ENCODE results near the gene NFS1.

The NFS1 gene

DNA sequence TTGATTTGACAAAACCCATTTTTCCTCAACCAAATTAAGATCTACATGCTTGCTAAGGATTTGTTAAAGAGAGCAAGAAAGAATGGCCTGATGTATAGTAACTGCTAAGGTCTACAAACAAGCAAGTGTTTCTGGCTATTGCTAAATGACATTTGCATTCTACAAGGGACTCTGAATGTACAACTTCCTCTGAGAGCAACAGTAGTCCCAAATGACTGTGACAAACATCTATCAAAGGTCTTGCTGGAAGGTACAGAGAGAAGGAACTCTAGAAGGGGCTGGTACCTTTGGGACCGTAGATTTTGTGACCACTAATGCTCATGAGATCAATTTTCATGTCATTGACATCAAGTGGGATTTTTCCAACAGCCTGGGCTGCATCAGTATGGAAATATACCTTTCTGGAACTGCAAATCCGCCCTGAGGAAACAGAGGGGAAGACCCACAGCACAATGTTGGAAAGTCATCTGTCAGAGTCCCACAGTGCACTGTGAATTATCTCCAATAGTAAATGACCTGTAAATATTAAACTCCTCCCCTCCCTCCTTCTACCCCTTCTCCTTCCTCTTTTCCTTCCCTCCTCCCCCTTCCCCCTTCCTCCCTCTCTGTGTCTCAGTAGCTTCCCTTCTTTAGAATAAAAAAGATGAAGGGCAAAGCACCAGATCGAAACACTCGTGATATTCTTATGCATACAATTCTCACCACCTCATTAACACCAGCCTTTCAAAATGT lies 18.5 kb downstream of the NFS1 start:
- no peaks in the 10 kb centered on the region for H3K27me3 ChIP-seq (ENCODE audit: low read depth, low read length)
- no peak overlapping the region for H3K9ac ChIP-seq (ENCODE audit: low read length)
- TF ChIP-seq, protein P1, sequence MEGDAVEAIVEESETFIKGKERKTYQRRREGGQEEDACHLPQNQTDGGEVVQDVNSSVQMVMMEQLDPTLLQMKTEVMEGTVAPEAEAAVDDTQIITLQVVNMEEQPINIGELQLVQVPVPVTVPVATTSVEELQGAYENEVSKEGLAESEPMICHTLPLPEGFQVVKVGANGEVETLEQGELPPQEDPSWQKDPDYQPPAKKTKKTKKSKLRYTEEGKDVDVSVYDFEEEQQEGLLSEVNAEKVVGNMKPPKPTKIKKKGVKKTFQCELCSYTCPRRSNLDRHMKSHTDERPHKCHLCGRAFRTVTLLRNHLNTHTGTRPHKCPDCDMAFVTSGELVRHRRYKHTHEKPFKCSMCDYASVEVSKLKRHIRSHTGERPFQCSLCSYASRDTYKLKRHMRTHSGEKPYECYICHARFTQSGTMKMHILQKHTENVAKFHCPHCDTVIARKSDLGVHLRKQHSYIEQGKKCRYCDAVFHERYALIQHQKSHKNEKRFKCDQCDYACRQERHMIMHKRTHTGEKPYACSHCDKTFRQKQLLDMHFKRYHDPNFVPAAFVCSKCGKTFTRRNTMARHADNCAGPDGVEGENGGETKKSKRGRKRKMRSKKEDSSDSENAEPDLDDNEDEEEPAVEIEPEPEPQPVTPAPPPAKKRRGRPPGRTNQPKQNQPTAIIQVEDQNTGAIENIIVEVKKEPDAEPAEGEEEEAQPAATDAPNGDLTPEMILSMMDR (IDR thresholded peaks at IDR 0.05; ENCODE audit: low read depth, low read length) = no peak
- no peak for TF ChIP-seq EZH2phosphoT487 (IDR thresholded peaks at IDR 0.05; ENCODE audit: low read depth)
- no peak overlapping the region for H2AFZ ChIP-seq (ENCODE audit: low read depth, low read length)
- no peaks in the 10 kb centered on the region for H4K20me1 ChIP-seq (ENCODE audit: insufficient read depth, low read length)
- peaks cover 5% of the 10 kb centered on the region for H3K36me3 ChIP-seq (replicated peaks; ENCODE audit: low read depth, low read length)
- peak overlapping the region; percentile 56 for H3K4me2 ChIP-seq (ENCODE audit: low read length)
- H3K27ac ChIP-seq (ENCODE audit: low read length) = peak overlapping the region; percentile 72
- H3K4me1 ChIP-seq (ENCODE audit: low read length) = peaks cover 13% of the 10 kb centered on the region
- peak overlapping the region; percentile 14 for H3K4me3 ChIP-seq (ENCODE audit: low read length)
- H3K79me2 ChIP-seq (ENCODE audit: low read length) = no peaks in the 10 kb centered on the region
- H3K9me3 ChIP-seq (ENCODE audit: insufficient read depth, low read length) = no peaks in the 10 kb centered on the region

DNA sequence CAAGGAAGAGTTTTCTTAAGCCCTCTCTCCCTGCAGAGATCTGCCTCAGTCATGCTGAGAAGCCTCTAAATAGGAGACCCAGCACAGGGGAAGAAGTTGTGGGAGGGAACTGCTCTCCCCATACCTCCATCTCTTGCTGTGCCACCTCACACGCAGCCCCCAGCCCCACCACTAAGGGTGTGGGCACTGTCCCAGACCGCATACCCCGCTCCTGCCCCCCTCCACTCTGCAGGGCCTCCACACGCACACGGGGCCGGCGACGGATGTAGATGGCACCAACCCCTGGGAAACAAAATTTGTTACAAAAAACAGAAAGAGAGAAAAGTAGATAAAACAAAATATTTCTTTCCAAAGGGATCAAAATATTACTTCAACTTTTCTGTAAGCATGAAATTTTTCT lies 24.2 kb downstream of the NFS1 start:
- H3K9me3 ChIP-seq (ENCODE audit: insufficient read depth, low read length) = no peaks in the 10 kb centered on the region
- no peak overlapping the region for H2AFZ ChIP-seq (ENCODE audit: low read depth, low read length)
- H3K4me3 ChIP-seq (ENCODE audit: low read length) = no peak overlapping the region
- H3K36me3 ChIP-seq (replicated peaks; ENCODE audit: low read depth, low read length) = peaks cover 20% of the 10 kb centered on the region
- H3K27ac ChIP-seq (ENCODE audit: low read length) = no peak overlapping the region
- no peak overlapping the region for H3K9ac ChIP-seq (ENCODE audit: low read length)
- no peaks in the 10 kb centered on the region for H3K27me3 ChIP-seq (ENCODE audit: low read depth, low read length)
- H3K4me2 ChIP-seq (ENCODE audit: low read length) = no peak overlapping the region
- TF ChIP-seq, protein P1 (IDR thresholded peaks at IDR 0.05; ENCODE audit: low read depth, low read length) = no peak
- TF ChIP-seq EZH2phosphoT487 (IDR thresholded peaks at IDR 0.05; ENCODE audit: low read depth) = no peak
- H3K79me2 ChIP-seq (ENCODE audit: low read length) = no peaks in the 10 kb centered on the region
- no peaks in the 10 kb centered on the region for H4K20me1 ChIP-seq (ENCODE audit: insufficient read depth, low read length)
- no peaks in the 10 kb centered on the region for H3K4me1 ChIP-seq (ENCODE audit: low read length)

DNA sequence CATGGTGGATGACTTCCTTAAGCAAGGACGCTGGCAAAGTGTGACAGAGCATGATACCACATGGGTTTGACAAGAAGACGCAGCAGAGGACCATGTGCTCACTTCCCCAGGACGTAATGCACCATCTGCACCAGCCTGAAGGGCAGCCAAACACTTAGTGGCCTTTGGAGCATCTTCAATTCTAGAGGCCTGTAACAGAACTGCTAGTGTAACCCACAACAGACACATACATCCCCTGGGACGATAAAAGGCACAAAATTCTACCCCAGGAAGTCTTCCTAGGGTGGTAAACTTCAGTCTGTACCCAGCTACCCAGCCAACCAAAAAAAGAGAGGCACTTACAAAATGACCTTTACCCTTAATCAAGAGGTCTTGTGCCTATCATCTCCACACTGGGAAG lies 25.3 kb downstream of the NFS1 start:
- Histone ChIP-seq H3K9ac (ENCODE audit: low read length) (no peak overlapping the region), H3K27me3 (ENCODE audit: low read depth, low read length) (no peaks in the 10 kb centered on the region), H3K4me2 (ENCODE audit: low read length) (no peak overlapping the region), H3K4me1 (ENCODE audit: low read length) (no peaks in the 10 kb centered on the region), H2AFZ (ENCODE audit: low read depth, low read length) (no peak overlapping the region), H3K9me3 (ENCODE audit: insufficient read depth, low read length) (no peaks in the 10 kb centered on the region), H3K79me2 (ENCODE audit: low read length) (no peaks in the 10 kb centered on the region), H3K36me3 (replicated peaks; ENCODE audit: low read depth, low read length) (peaks cover 28% of the 10 kb centered on the region), H4K20me1 (ENCODE audit: insufficient read depth, low read length) (no peaks in the 10 kb centered on the region), H3K27ac (ENCODE audit: low read length) (no peak overlapping the region), H3K4me3 (ENCODE audit: low read length) (no peak overlapping the region)
- TF ChIP-seq EZH2phosphoT487 (IDR thresholded peaks at IDR 0.05; ENCODE audit: low read depth) = no peak
- TF ChIP-seq, protein P1 (IDR thresholded peaks at IDR 0.05; ENCODE audit: low read depth, low read length) = no peak

DNA sequence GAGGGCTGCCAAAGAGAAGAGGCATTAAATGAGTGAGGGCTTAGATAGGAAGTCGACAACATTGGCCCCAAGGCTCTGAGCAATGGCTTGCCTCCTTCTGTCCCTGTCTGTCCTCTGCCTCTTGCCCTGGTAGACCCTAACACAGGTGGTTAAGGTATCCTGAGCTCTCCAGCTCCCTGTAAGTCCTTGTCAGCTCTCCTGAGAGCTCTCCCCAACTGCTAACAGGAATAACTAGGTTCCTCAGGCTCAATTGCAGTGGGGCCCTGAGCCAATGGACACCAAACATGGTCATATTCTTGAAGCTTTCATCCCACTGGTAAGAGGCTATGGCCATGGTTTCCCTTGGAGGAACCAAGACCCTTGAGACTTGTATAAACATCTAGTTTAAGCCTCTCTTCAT lies 29.5 kb downstream of the NFS1 start:
- no peaks in the 10 kb centered on the region for H3K27me3 ChIP-seq (ENCODE audit: low read depth, low read length)
- H3K4me2 ChIP-seq (ENCODE audit: low read length) = no peak overlapping the region
- no peak overlapping the region for H3K9ac ChIP-seq (ENCODE audit: low read length)
- no peaks in the 10 kb centered on the region for H4K20me1 ChIP-seq (ENCODE audit: insufficient read depth, low read length)
- peaks cover 5% of the 10 kb centered on the region for H3K79me2 ChIP-seq (ENCODE audit: low read length)
- no peaks in the 10 kb centered on the region for H3K4me1 ChIP-seq (ENCODE audit: low read length)
- H3K4me3 ChIP-seq (ENCODE audit: low read length) = no peak overlapping the region
- no peaks in the 10 kb centered on the region for H3K9me3 ChIP-seq (ENCODE audit: insufficient read depth, low read length)
- TF ChIP-seq, protein P1 (IDR thresholded peaks at IDR 0.05; ENCODE audit: low read depth, low read length) = no peak
- no peak for TF ChIP-seq EZH2phosphoT487 (IDR thresholded peaks at IDR 0.05; ENCODE audit: low read depth)
- peaks cover 42% of the 10 kb centered on the region for H3K36me3 ChIP-seq (replicated peaks; ENCODE audit: low read depth, low read length)
- no peak overlapping the region for H3K27ac ChIP-seq (ENCODE audit: low read length)
- H2AFZ ChIP-seq (ENCODE audit: low read depth, low read length) = no peak overlapping the region
